GM13976 (cell line): Measurements from ENCODE around the gene PIK3R2.

Experiments used
- DNase-seq: peaks from one replicate; pipeline ENCODE4 v3.0.0; 2012; ENCODE audit warnings: low spot score
- CTCF ChIP-seq: IDR thresholded peaks from 2 replicates; pipeline ENCODE4 v1.5.1; 2012; ENCODE audit warnings: borderline replicate concordance, mild to moderate bottlenecking; ENCODE audit not compliant: insufficient read depth; ENCODE audit errors: extremely low read depth, missing control alignments, control extremely low read depth
- in situ Hi-C: fragments of 300-500 bp; cut with MboI; formaldehyde crosslinking; loops from one replicate; pipeline ENCODE4 v1.12.0; 2022; ENCODE audit warnings: low sequenced_read_pairs, mixed read lengths, inconsistent platforms; ENCODE audit not compliant: unreplicated experiment

The PIK3R2 gene

GRCh38 chr19:18122860-18123795 lies 29.8 kb upstream of the PIK3R2 start:
- DNase-seq, result no peak
- no peak for TF ChIP-seq CTCF
- in situ Hi-C loops, result no loop called here

GRCh38 chr19:18123819-18124218 lies 29.1 kb upstream of the PIK3R2 start:
- TF ChIP-seq CTCF, result no peak
- no peak for DNase-seq
- in situ Hi-C loops, result no loop called here

- no peak for TF ChIP-seq CTCF
- in situ Hi-C loops, result no loop called here
- DNase-seq, result no peak
Observed at GRCh38 chr19:18126097-18126496, 26.9 kb upstream of the PIK3R2 start.

- no peak for TF ChIP-seq CTCF
- no peak for DNase-seq
- in situ Hi-C loops, result no loop called here
Observed at GRCh38 chr19:18128044-18128443, 24.9 kb upstream of the PIK3R2 start.

GRCh38 chr19:18128805-18129204 lies 24.2 kb upstream of the PIK3R2 start:
- no peak for DNase-seq
- in situ Hi-C loops, result no loop called here
- no peak for TF ChIP-seq CTCF

- DNase-seq, result no peak
- in situ Hi-C loops, result no loop called here
- no peak for TF ChIP-seq CTCF
Observed at GRCh38 chr19:18130523-18131242, 22.3 kb upstream of the PIK3R2 start.
